ENCODE results near the gene POLE. TPM values are rescaled to one million over a fixed set of nuclear protein-coding genes. Genes with fewer than 3 reads are reported as not detected.
A peak's percentile ranks its signal among the peaks of the same experiment; 100 is the strongest.

Gene POLE
- total and polyA plus RNA-seq, 9 of the 15 experiments (the other 6 are each of a cell fraction or from before 2014, with no cell fraction given): 2.4 to 154 (median 49.6) TPM

- TF ChIP-seq PHF8 (IDR thresholded peaks at IDR 0.05; ENCODE audit: borderline replicate concordance, low read length): peak; percentile 68; the same call in 1 of the 2 replicates
- TF ChIP-seq POLR2A (conservative IDR thresholded peaks at IDR 0.05): peak; percentile 81
- no peak for TF ChIP-seq GATA2 (CRISPR knock-in tag; IDR thresholded peaks at IDR 0.05)
- peak; percentile 98 for TF ChIP-seq RB1 (IDR thresholded peaks at IDR 0.05; ENCODE audit: low read depth)
- peak; percentile 73 for TF ChIP-seq MTA3 (IDR thresholded peaks at IDR 0.05; ENCODE audit: borderline replicate concordance)
- TF ChIP-seq ZNF507 (tag; conservative IDR thresholded peaks at IDR 0.05): no peak
- no peak for TF ChIP-seq FOXM1 (IDR thresholded peaks at IDR 0.05; ENCODE audit: low read depth)
- no peak for TF ChIP-seq FOXM1 (CRISPR knock-in tag; IDR thresholded peaks at IDR 0.05; ENCODE audit: low read depth)
- TF ChIP-seq ATF7 (IDR thresholded peaks at IDR 0.05): peak; percentile 67
- TF ChIP-seq XRCC5 (IDR thresholded peaks at IDR 0.05; ENCODE audit: low read depth, low read length): peak; percentile 69; the same call in 1 of the 2 replicates
- peak; percentile 95 for TF ChIP-seq E2F3 (CRISPR knock-in tag; IDR thresholded peaks at IDR 0.05)
- peak; percentile 73; the same call in 1 of the 2 replicates for TF ChIP-seq CREB3L1 (IDR thresholded peaks at IDR 0.05; ENCODE audit: borderline replicate concordance, low read depth)
- TF ChIP-seq NRF1 (conservative IDR thresholded peaks at IDR 0.05 in 1 of 2, IDR thresholded peaks at IDR 0.05 in 1 of 2): peak; percentile 75 to 78; a peak in 3 of 4 replicates
- TF ChIP-seq RBM34 (IDR thresholded peaks at IDR 0.05; ENCODE audit: borderline replicate concordance, insufficient read depth, low read length): peak; percentile 75; the same call in 1 of the 2 replicates
- TF ChIP-seq MAFK (IDR thresholded peaks at IDR 0.05; ENCODE audit: low read length): no peak
Measured at GRCh38 chr12:132687211-132688164, at the start of gene POLE, which contains the start of gene PXMP2 (continued).
